MM.1S (cell line): ENCODE data around the gene PLXNA2.

Source experiments
- CTCF ChIP-seq: fragments of 300-600 bp; sonication (generic); IDR thresholded peaks from 2 replicates; pipeline ENCODE4 v1.5.1; 2016; ENCODE audit warnings: antibody characterized with exemption, low read length, mixed read lengths
- EZH2 ChIP-seq: fragments of 300-600 bp; sonication (generic); optimal IDR thresholded peaks from 2 replicates; pipeline ENCODE3; 2017; ENCODE audit warnings: low read depth, mild to moderate bottlenecking, antibody characterized with exemption, low read length, mixed read lengths

- TF ChIP-seq CTCF = no peak
- no peak for TF ChIP-seq EZH2
These were observed 102.5 kb downstream of the PLXNA2 start for GRCh38 chr1:208141610-208142192.
